ENCODE data around the gene MAGEA12. TPM values are rescaled to one million over a fixed set of nuclear protein-coding genes. Genes with fewer than 3 reads are reported as not detected.
"Not testable (repeated sequence)": the region's sequence is repeated elsewhere in the genome, so short reads cannot be mapped to it uniquely, and the experiment has no call there.

The MAGEA12 gene
- total RNA-seq, 4 donors from 2014 or later = not detected

GRCh38 chrX:152725409-152725808 is 8.1 kb upstream of the MAGEA12 start:
- Histone ChIP-seq H3K9me3 (no peaks in the 10 kb centered on the region), H3K4me1 (no peaks in the 10 kb centered on the region)
- 66 to 79% methylated on average over 7 of the region's 7 CpGs for WGBS, 2 donors

GRCh38 chrX:152734143-152734858 is 744 bp downstream of the MAGEA12 start:
- not testable (repeated sequence) for H3K27me3 ChIP-seq; H3K36me3 ChIP-seq; H3K4me3 ChIP-seq; H3K27ac ChIP-seq; H3K4me1 ChIP-seq; H3K9me3 ChIP-seq; DNase-seq (ENCODE audit: low spot score in 2 of 2)
- WGBS, 2 donors = 92% methylated on average over 5 to 20 of the region's 22 CpGs

More at GRCh38 chrX:152725409-152725808, 8.1 kb upstream of the MAGEA12 start:
- no peaks in the 10 kb centered on the region for H3K27me3 ChIP-seq
- H3K36me3 ChIP-seq = no peaks in the 10 kb centered on the region
- no peak overlapping the region for H3K4me3 ChIP-seq
- DNase-seq (ENCODE audit: low spot score in 2 of 2) = no peak
- no peak overlapping the region for H3K27ac ChIP-seq
- TF ChIP-seq POLR2A (IDR thresholded peaks at IDR 0.05) = no peak
- TF ChIP-seq CTCF (IDR thresholded peaks at IDR 0.05) = no peak
- no peak for TF ChIP-seq EP300 (IDR thresholded peaks at IDR 0.05)

GRCh38 chrX:152735101-152735500 is 1.5 kb downstream of the MAGEA12 start:
- no peak for DNase-seq (ENCODE audit: low spot score in 2 of 2)
- H3K4me1 ChIP-seq = no peaks in the 10 kb centered on the region
- H3K27me3 ChIP-seq = no peaks in the 10 kb centered on the region
- H3K9me3 ChIP-seq = no peaks in the 10 kb centered on the region
- 71% methylated on average over 2 of the region's 2 CpGs; no CpG with 5 or more reads in 1 of the 2 donors for WGBS, 2 donors
- no peak overlapping the region for H3K27ac ChIP-seq
- no peak overlapping the region for H3K4me3 ChIP-seq
- no peak for TF ChIP-seq CTCF (IDR thresholded peaks at IDR 0.05)
- no peak for TF ChIP-seq EP300 (IDR thresholded peaks at IDR 0.05)
- no peak for TF ChIP-seq POLR2A (IDR thresholded peaks at IDR 0.05)
- H3K36me3 ChIP-seq = no peaks in the 10 kb centered on the region

GRCh38 chrX:152735860-152736511 is 2.4 kb downstream of the MAGEA12 start:
- TF ChIP-seq EP300 (IDR thresholded peaks at IDR 0.05) (no peak), CTCF (IDR thresholded peaks at IDR 0.05) (no peak), POLR2A (IDR thresholded peaks at IDR 0.05) (no peak)
- WGBS, 2 donors = 85% methylated on average over 11 of the region's 12 CpGs; no CpG with 5 or more reads in 1 of the 2 donors
- no peak overlapping the region for H3K27ac ChIP-seq
- no peaks in the 10 kb centered on the region for H3K36me3 ChIP-seq
- H3K9me3 ChIP-seq = no peaks in the 10 kb centered on the region
- no peak for DNase-seq (ENCODE audit: low spot score in 2 of 2)
- H3K4me1 ChIP-seq = no peaks in the 10 kb centered on the region
- no peaks in the 10 kb centered on the region for H3K27me3 ChIP-seq
- H3K4me3 ChIP-seq = no peak overlapping the region

- H3K4me1 ChIP-seq; H3K27me3 ChIP-seq; H3K9me3 ChIP-seq; H3K27ac ChIP-seq; H3K36me3 ChIP-seq; DNase-seq (ENCODE audit: low spot score in 2 of 2); H3K4me3 ChIP-seq: not testable (repeated sequence)
- WGBS, 2 donors = 77 to 85% methylated on average over 10 to 12 of the region's 12 CpGs
Measured at GRCh38 chrX:152736528-152736927, 3.0 kb downstream of the MAGEA12 start.

- DNase-seq (ENCODE audit: low spot score in 2 of 2) = no peak
- TF ChIP-seq EP300 (IDR thresholded peaks at IDR 0.05) = no peak
- no peak for TF ChIP-seq CTCF (IDR thresholded peaks at IDR 0.05)
- no peak for TF ChIP-seq POLR2A (IDR thresholded peaks at IDR 0.05)
- Histone ChIP-seq H3K27me3 (no peaks in the 10 kb centered on the region), H3K27ac (no peak overlapping the region), H3K4me1 (no peaks in the 10 kb centered on the region), H3K4me3 (no peak overlapping the region), H3K36me3 (no peaks in the 10 kb centered on the region), H3K9me3 (no peaks in the 10 kb centered on the region)
- 77 to 91% methylated on average over 5 of the region's 5 CpGs for WGBS, 2 donors
Measured at GRCh38 chrX:152738560-152738959, 5.0 kb downstream of the MAGEA12 start.

- H3K4me1 ChIP-seq; H3K27ac ChIP-seq; H3K27me3 ChIP-seq; H3K36me3 ChIP-seq; H3K9me3 ChIP-seq; DNase-seq (ENCODE audit: low spot score in 2 of 2); H3K4me3 ChIP-seq: not testable (repeated sequence)
- no CpG with 5 or more reads among the region's 35 CpGs for WGBS, 2 donors
Measured at GRCh38 chrX:152753686-152754650, 20.4 kb downstream of the MAGEA12 start, which contains the start of gene MAGEA2. Gene MAGEA2, minus strand, starts transcription at chrX:152753842. Its CDS starts 2,479 bp downstream, at chrX:152751363.

GRCh38 chrX:152754871-152755270 is 21.3 kb downstream of the MAGEA12 start:
- not testable (repeated sequence) for DNase-seq (ENCODE audit: low spot score in 2 of 2); H3K27me3 ChIP-seq; H3K4me1 ChIP-seq; H3K36me3 ChIP-seq; H3K4me3 ChIP-seq; H3K27ac ChIP-seq; H3K9me3 ChIP-seq
- no CpG with 5 or more reads among the region's 5 CpGs for WGBS, 2 donors
